Middle frontal gyrus (tissue), 1 donor: ENCODE data around the gene RXYLT1.

ENCODE experiments used
- DNase-seq: peaks from one replicate; pipeline ENCODE4 v3.0.0-alpha.2; 2015; ENCODE audit warnings: low spot score; ENCODE audit errors: extremely low spot score

The RXYLT1 gene

DNA sequence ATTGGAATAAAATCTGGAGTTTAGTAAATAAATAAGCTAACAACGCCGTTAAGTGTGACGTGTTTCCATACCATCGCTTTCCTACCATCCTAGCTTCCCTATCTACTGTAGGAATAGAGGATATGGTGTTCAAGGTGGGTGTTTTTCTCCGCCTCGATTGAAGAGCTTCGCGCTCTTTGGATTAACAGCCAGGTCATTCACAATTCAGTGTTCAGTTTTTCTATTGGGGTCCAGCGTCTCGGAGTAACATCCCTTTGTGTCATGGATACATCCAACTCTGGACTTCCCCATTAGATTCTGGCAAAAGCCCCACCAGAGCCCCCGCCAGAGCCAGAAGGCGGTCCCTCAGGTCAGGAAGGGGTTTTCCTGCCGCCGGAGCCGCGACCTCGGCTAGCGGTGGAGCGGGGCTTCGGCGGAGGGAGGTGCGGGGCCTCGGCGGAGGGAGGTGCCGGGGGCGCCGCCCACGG is 63.6 kb downstream of the RXYLT1 start:
- DNase-seq = no peak

DNA sequence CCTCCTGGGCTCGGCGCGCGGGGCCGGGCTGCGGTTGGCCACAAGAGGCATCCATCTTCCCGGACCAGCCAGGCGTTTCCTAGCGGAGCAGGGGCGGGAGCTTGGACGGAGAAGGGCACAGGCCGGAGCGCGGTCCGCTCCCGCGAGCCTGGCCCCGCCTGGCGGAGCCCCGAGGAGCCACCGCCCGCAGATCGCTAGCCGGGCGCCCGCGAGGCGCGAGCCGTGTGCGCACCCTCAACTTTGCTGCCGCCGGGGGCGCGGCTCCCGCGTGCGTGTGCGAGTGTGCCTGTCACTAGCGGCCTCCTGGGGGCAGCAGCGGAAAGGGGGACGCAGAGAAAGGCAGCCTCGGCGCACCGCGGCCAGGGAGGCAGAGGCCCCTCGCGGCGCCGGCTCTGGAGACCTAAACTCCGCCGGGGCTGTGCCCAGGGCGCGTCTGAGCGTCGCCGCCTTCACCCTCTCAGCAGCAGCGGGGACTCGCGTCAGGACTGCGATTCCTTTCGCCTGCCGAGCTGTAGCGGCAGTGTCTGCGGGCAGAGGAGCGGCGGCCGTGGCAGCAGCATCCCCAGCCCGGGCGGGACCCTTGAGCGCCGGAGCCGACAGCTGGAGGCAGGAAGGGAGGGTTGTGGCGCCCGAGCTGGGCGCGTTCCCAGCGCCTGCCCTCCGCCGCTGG is 64.1 kb downstream of the RXYLT1 start:
- DNase-seq = peak; percentile 86

DNA sequence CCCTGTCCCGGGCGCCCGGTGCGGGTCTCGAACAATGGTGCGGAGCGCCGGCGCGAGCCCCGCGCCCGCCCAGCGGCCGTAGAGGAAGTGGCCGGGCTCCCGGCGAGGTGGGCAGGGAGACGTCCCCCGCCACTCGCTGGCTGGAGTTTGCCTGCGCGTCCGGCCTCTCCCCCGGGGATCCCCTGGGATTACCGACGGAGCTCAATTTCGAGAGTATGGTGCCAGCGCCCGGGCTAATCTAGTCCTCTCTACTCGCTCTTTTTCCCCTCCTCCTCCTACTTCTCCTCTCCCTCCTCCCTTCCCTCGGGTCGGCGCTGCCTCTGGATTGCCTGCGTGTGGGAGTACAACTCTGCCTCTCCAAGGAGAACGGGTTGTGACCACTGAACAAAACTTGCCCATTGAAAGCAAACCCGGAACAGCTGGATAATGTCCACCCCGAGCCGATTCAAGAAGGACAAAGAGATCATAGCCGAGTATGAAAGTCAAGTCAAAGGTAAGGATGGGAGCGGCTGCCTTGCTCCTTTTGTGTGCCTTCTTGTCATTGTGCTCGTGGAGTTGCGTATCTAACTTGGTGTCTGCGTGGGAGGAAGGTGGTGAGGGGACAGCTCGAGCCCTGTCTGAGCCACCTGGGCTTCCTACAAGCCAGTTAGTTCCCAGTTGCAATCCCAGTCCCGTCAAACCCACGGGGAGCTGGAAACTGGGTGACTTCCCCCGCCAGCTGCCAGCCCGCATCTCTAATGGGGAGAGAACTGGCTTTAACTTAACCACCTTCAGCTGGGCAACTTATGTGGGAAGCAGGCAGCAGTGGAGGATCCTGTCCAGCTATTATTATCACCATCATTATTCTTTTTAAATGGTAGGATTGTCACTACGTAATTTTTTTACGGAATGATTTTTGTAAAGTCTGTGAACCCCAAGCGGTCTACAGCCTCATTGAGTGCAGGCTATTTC is 65.0 kb downstream of the RXYLT1 start, which contains the start of gene SRGAP1:
Gene SRGAP1 (plus strand): TSS at position 310 of the 951 bp plus-strand sequence. CDS start 117 bp downstream, at position 427.
- DNase-seq = peak; percentile 50

DNA sequence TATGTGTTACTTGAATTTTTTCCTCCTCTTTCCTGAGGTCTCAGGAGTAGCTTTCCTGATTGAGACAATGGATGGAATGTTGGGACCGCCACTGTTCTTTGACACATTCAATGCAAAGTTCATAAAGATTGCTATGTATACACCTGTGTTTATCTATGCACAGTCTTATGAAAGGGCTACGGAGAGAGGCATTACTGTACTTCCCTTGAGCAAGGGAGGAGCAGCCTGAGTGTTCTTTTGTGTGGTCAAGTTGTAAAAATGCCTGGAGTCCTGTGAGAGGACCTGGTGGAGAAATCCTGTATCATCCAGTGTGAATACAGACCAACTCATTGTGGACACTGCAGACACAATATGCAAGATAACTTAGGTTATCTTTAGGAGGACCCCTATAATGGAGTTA is 66.0 kb downstream of the RXYLT1 start:
- no peak for DNase-seq

DNA sequence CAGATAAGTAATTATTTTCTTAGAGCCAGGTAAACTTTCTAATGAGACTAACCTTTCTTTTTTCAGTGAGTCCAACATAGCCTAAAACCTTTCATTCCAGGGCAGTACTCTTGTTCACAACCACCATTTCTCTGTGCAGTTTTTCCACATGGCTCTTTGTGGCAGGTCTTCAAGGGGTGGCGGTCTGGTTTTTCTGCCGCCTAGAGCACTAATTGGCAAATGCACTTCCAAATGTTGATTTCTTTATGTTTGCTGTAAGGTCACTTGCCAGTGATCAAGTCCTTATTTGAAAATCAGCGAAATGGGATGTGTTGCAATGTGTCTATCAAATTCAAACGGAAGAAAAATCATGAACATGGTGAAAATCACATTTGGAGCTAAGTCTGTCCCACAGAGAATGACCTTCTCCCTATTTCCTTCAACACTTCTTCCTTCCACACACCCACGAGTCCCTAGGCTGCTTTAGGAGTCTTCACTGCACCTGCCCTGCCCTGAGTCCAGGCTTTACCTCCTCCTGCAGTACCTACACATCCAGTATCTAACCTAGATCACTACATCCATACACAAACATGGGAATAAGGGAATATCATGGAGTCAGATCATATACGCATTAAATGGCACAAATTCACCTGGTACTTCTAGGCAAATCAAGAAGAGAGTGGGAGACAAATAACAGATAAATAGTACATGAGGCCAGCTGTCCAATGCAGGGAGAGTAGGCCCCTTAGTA is 66.7 kb downstream of the RXYLT1 start:
- no peak for DNase-seq

DNA sequence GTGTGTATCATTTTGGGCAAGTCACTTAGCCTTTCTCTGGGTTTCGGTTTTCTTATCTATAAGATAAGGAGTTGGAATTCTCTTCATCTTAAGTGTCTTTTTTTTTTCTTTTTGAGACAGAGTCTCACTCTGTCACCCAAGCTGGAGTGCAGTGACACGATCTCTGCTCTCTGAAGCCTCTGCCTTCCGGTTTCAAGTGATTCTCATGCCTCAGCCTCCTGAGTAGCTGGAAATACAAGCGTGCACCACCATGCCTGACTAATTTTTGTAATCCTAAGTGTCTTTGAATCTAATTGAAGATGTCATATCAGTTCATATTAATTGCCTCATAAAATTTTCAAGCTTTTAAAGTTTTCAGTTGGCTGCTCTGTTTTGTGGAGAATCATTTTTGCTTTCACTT is 68.7 kb downstream of the RXYLT1 start:
- DNase-seq = no peak

DNA sequence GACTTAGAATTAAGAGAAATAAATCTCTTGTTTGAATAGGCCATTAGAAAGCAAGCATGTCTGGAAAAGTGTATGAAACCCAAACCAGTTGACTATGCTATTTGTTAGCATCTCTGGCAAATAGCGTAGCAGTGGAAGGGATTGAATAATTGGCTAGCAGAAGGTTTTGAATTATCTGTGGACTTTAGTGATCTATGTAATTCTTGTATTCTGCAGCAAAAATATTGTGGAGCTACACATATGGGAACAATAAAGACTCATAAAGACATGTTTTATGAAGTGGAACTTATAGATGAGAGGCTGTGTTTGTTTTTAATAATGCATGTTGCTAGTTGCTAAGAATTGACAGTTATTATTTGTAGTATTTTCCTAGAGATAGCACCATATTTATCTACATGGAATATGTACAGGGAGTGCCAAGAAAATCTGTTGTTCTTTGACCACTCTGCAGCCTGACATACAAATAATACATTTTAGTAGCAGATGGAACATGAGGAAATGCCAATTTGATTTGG is 69.5 kb downstream of the RXYLT1 start:
- no peak for DNase-seq

DNA sequence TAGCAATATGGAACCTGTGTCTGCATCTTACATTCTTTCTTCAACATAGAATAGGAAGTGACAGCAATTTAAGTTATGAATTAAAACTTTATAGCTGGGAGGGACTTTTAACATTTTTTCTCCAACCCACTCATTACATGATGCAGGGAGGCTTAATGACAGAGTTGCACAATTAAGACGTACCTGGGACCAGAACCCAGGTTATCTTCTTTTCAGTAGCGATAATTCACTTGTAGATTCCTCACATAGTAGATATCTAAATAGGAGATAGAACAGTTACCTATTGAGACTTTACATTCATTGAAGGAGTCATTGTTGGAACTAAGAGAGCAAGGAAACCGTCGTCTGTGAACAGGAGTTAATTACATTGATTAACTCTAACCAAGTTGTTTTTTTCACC is 69.9 kb downstream of the RXYLT1 start:
- no peak for DNase-seq

DNA sequence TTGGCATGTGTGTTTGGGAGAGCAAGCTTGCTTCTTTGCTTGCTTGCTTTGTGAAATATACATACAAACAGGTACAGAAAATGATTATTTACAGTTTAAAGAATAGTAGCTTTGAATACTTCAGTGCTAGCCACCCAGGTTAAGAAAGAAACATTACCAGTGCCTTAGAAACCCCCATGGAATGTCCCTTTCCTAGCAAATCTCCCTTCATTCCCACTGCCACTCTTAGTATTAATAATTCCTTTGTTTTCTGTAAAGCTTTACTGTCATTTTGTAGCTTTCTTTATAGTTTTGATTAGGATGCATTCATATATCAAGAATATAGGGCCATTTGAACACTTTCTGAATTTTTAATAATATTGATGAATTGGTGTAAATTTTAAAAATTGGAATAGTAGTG is 74.3 kb downstream of the RXYLT1 start:
- no peak for DNase-seq

DNA sequence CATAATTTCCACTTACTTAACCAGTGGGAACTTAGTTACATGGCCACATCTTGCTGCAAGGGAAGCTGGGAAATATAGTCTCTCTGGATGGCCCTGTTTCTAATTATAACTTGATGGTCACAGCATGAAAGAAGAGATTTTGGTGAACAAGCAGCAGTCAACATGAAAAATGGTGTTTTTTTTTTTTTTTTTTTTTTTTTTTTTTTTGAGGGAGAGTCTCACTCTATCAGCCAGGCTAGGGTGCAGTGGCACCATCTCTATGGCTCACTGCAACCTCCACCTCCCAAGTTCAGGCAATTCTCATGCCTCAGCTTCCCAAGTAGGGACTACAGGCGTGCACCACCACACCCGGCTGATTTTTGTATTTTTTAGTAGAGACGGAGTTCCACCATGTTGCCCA is 75.6 kb downstream of the RXYLT1 start:
- DNase-seq = no peak

DNA sequence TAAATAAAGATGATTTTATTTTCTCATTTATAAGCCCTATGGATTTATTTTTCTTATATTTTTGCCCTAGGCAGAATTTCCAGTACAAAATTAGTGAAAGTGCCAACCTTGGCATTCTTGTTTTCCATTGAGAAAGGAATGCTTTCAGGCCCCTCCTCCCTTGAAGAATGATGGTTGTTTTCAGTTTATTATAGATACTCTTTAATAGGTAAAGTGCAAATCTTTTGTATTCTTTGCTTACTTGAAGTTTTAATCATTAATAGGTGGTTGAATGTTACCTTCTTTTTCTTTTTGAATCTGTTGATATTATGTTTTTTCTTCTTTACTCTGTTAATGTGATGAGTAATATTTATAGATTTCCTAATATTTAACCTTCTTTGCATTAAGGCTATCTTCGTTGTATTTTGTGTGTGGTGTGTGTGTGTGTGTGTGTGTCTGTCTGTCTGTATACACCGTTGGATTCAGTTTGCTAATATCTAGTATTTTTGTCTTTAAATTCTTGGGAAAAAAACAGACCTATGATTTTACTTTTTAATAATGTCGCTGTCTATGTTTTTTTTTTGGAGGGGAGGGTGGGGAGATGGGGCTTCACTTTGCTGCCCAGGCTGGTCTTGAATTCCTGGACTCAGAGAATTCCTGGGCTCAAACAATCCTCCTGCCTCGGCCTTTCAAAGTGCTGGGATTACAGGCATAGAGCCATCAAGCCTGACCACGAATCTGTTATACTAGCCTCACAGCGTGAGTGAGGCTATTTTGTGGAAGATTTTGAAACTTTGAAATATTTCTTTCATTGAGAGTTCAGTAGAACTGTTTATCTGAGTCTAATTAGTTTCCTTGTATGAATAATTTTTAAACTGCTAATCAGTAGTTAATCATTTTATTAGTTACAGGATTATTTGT is 78.3 kb downstream of the RXYLT1 start:
- no peak for DNase-seq
